GM18870 (cell line): ENCODE measurements around the gene PSMD11.
"Not testable (repeated sequence)": the region's sequence is repeated elsewhere in the genome, so short reads cannot be mapped to it uniquely, and the experiment has no call there.

ENCODE experiments used
- ATAC-seq: cut with Tn5 transposase; IDR thresholded peaks from one replicate; pipeline ENCODE4 v1.9.1; 2021; ENCODE audit warnings: moderate library complexity; ENCODE audit not compliant: unreplicated experiment

The PSMD11 gene

DNA sequence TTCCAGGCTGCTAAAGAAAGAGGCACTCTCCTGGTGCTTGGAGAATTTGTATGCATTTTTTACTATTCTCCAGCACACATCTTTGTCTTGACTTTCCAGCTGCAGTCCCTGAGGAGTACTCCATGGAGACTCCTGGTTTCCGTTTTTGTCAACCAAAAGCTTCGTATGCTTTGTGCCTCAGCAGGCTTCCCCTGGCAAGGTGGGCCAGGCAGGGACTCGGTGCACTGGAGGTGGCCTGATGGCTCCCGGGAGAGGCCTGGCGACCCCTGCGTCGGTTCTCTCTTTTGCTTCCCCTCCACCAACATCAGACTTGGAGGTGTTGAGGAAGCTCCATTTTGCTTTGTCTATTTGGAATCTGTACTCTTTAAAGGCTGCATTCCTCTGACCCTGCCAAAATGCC, 66.2 kb downstream of the PSMD11 start:
- ATAC-seq, result no peak

DNA sequence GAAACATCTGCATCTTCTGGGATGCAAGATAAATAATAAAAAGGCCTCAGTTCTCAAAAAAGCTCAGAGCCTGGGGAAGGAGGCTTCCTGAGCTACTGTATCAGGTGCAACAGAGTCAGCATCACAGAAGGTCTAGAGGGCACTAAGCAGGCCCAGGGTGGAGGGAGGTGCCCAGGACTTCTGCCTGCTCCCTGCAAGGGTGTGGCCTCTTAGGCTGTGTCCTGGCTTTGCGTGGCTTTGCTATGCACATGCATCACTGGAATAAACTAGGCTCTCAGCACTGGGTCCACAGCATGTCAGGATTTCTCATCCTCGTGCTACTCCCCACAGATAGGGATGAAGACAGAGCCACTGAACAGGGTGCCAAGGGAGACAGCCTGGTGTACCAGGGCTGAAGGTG, 68.0 kb downstream of the PSMD11 start:
- no peak for ATAC-seq

DNA sequence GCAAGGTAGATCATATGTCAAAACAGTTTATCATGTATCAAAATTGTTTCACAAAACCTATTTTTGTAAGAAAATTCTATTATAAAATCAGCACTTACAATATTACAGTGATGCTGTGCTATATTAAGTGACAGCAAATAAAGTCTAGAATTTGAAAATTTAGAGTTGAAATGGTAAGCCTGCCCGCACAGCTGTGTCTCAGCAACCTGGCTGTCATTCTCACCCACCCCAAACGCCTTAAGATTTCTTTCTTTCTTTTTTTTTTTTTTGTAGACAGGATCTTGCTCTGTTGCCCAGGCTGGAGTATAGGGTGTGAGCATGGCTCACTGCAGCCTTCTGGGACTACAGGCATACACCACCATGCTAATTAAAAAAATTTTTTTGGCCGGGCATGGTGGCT, 69.3 kb downstream of the PSMD11 start:
- no peak for ATAC-seq

DNA sequence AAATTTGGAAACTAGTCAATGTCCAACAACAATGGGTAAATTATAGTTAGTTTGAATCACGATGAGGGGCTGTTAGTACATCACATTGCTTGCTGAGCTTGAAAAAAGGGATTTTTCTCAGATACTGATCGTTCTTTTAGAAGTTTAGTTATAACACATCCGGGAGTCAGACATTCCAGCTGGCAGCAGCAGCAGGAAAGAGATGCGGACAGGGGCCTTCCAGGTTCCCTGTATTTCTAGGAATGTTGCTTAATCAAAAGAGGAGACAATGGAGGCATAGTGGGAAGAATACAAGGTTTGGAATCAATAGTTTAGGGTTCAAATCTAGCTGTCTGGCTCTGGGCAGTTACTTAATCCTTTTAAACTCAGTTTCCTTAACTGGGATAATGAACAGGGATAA, 70.3 kb downstream of the PSMD11 start:
- ATAC-seq, result no peak

DNA sequence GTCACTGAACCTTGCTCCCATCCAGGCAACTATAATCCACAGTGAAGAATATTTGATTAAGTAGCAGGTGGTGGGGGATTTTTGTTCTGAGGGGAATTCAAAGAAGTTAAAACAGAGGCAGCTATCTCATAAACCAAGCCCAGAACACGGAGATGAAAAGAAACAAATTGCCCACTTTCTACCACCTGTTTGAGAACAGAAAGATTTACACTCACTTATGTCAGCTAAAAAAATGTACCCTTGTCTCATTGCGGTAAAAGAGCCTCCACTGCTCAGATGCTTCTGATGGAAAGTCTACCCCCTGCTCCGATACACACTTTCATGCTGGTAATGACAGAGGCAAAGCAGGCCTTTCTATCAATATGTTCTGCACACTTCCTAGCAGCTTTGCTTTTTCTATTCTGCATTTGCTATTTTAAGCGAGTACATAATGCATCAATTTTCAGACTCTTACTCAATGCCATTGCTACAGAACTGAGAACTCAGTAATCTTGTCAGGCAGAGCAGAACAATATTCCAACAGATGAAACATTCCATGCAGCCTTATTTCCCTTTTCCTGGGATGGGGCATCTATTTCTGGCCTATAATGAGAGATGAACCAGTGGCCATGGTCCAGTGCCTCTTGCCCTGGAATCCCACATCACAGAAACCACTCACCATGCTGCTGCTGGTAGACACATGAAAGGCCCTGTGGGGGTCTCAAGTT, 71.5 kb downstream of the PSMD11 start:
- peak; percentile 47 for ATAC-seq

DNA sequence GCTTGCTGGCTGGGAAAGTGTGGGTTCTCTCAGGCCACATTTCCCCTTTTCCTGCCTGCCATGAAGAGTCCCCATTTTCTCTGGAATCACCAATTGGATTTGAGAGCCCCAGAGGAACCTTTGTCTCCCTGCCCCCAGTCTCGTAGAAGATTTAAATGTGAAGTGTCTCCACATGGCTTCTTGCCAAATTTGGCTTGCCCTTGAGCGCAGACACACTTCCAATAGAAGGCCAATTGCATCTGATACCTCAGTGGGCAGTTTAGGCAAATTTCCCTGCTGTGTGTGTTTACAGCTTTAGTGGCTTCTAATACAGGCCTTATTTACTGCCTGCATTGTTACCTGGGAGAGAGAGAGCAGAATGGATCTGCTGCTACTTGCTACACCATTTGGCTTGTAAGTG, 72.1 kb downstream of the PSMD11 start:
- ATAC-seq, result no peak

DNA sequence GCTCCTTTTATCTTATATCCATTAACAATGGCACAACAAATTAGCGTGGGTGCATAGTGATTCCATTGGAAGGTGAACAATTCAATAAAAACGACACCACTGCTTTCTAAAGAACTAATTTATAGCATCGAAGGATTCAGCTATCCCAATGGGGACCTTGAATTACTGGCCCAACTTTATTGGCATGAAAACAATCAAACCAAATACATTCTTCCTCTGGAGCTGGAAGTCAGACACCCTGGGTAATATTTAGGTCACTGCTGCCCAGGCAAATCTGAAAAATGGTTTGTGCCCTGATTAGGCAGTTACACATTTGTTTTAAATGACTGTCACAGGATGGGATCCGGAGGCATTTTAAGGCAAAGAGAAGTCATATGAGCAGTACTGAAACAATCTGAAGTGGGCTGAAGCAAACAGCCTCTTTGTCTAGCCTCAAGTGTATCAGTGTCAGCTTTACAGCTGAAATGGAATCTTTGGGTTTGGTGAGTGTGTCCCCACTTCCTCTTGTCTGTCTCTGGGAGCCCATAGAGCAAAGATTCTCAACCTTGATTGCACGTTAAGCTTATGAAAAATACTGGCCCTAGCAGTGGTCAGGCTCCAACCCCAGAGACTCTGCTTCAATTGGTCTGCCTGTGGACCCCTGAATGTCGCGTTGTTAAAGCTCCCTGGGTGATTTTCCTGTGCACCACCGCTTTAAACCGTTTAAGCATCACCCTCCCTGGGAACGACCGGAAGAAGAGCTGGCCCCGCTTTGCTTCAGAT, 72.8 kb downstream of the PSMD11 start:
- no peak for ATAC-seq

DNA sequence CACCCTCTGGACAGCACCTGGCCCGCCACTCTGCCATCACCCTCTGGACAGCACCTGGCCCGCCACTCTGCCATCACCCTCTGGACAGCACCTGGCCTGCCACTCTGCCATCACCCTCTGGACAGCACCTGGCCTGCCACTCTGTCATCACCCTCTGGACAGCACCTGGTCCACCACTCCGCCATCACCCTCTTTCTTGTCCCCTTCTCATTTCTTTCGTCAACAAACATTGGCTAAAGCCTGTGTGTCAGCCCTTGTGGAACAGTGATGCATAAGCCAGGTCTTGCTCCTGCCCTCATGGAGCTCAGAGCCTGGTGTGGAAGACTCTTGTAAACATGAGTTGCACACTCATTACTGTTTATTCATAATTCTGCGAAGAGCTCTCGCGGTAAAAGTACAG, 73.7 kb downstream of the PSMD11 start:
- ATAC-seq, result no peak

DNA sequence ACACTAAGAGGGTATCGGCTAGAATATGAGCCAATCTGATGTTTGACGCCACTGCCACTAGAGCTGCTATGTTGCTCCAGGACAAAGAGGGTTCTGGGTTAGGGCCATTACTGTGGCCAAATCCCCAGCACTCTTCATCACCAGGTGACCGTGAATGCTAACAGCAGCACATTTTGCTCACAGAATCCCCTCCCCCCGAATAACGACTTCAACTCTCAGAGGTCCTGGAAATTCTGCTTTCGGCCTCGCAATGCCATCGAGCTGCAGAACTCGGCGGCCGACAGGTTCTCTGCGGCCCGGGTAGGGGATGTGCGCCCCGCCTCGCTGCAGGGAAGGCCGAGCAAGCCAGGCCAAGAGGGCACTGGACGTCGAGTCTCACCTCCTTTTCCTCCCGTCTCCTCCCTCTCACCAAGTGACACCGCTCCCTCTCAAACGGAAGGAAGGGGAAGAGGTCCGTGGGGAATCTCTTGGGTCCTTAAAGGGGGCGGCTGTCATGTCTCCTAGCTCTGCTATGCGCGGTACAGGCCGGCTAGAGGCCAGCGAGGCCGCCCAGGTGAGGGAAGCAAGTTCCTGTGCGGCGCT, 74.4 kb downstream of the PSMD11 start:
- ATAC-seq, result no peak

DNA sequence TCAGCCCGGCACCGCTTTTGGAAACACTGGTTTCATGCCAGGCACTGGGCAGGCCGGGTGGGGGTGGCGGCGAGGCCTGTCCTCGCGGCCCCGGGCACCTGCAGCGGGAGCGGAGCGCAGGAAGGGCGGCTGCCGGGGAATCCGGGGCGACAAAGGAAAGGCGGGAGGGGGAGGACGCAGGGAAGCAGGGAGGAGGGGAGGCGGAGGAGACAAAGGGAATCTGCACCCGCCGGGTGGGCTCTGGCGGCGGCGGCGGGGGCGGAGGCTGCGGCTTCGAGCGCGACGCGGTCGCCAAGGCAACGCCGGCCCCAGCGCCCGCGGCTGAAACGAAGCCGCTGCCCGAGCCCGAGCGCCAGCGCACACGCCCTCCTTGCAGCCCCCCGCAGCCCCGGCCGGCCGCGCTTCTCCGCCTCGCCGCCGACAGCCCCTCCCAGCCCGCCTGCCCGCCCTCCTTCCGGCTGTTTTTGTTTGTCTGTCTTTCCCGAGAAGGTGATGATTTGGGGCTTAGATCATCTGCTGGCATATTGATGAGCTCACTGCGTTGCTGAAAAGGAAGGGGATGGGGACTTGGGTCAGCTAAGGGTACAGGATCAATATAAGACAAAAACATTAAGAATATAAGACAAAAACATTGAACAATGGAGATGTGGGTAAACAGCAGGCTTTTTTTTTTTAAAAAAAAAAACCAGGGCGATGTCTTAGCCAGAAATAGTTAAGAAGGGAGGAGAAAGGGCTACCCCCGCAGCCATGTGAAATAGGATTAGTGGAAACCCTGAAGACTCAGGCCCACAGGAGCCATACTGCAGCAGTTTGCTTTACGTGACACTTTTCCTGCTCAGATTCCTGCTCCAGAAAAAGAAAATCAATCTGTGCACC, 75.2 kb downstream of the PSMD11 start:
- no peak for ATAC-seq

DNA sequence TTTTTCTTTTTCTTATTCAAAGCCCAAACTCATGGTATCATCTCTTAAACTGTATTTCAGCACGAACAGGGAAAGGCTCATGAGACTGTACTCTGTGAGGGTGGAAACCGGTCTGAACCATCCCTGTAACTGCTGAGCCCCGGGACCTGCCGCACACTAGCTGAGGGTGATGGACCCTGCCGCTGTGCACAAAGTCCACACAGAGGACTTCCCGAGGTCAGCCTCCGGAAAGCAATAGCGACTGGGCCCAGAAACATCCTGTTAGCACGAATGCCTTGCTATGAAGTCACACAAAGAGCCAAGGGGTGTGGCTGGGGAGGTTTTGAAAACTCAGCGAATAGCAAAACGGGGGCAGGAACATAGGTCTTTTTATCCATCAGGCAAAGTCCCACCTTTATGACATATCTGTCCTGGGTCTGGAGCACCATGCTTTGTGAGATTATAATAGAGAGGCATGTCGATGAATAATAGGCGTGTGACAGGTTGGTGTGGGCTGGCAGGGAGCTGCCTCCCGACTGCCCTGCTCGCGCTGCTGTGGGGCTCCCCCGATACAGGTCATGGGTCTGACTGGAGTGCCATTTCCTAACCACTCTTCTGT, 75.9 kb downstream of the PSMD11 start:
- no peak for ATAC-seq

DNA sequence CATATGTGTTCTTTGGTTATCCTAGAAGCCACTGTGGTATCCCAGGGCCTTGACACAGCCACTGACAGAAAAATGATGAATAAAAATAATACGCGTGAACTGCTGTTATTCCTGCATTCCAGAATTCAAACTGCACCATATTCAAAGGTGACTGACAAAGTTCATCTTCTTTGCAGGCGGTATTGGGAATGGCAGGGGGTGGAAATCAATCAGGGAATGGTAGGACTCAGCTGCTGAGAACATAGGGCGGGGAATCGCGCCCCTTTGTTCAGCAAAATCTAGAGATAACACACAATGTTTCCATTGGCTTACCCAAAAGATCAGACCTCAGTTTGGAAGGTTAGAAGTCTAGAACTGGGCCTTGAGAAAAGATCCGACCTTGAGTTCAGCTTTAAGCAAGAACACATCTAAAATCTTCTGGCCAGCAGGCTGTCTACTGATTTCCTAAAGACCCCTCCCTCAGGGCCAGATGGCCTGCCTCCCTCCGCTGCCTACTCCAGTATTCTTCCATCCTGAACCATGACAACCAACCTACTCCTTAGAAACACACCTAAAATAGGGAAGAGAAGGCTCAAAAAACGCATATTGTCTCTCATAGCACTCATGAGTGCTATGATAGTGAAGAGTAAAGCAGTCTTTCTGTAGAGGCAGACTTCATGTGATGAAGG, 76.6 kb downstream of the PSMD11 start:
- no peak for ATAC-seq

DNA sequence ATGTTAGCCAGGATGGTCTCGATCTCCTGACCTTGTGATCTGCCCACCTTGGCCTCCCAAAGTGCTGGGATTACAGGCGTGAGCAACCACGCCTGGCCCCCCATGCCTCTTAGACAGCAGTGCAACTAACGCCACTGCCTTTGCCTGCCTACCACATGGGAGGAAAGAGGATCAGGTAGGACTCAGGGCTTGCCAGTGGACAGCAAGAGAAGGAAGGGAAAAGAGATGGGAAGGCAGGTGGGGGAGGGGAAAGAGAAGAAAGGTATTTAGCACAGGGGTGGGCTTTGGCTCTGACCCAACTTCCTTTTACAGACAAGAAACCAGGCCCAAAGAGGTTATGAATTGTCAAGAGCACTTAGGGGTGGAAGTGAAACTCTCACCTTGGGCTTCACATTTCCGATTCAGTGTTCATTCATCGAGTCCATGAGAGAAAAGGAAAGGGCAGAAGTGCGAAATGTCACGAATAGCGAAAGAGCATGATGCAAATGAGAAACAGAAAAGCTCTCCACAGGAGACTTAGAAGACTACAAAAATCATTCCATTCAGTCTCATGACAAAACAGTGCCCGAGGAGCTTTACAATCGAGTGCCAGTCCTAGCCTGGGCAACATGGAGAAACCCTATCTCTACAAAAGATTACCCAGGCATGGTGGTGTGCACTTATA, 78.8 kb downstream of the PSMD11 start:
- no peak for ATAC-seq

DNA sequence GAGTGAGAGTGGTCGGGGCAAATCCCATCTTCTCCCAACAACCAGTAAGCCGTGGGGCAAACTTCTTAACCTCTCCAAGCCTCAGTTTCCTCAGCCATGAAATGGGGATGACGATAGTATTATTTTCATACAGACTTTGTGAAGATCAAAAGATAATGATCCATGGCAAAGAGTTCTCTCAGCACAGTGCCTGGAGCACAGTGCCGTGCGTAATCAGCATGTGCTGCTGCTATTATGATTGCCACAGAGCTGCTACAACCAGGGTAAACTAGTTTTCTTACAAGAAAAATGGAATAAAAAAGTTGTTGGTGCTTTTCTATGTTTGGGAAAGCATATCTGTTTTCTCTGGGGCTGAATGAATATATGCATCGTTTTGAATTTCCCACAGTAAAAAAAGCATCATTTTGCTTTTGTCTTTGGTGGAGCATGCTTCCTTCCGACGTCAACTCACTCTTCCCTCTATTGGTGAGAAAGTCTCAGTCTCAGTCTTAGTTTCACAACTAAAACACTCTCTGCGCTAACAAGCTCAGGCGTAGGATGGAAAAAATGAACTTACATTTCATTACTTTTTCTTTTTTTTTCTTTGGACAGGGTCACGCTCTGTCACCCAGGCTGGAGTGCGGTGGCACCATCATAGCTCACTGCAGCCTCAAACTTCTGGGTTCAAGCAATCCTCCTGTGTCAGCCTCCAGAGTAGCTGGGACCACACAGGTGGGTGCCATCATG, 79.7 kb downstream of the PSMD11 start:
- ATAC-seq, result peak; percentile 46

DNA sequence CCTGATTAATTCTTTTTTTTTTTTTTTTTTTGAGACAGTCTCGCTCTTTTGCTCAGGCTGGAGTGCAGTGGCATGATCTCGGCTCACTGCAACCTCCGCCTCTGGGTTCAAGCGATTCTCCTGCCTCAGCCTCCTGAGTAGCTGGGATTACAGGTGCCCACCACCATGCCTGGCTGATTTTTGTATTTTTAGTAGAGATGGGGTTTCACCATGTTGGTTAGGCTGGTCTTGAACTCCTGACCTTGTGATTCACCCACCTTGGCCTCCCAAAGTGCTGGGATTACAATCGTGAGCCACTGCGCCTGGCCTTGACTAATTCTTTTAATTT, 80.2 kb downstream of the PSMD11 start:
- not testable (repeated sequence) for ATAC-seq

DNA sequence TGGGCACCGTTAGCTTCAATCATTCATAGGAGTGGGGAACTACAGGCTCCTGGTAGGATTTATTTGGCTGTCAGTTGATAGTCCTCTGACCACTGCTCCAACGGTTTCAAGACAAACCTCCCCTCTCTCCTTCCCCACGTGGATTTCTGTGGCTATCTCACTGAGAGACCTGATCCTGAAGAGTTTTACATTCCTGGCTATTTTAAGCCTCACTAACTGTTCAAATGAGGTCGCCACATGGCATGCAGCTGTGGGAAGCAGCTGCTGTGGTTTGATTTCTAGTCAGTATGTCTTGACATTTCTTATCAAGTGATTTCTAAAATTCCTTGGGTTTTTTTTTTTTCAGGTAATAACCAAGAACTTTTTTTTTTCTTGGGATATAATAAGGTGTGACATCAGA, 80.8 kb downstream of the PSMD11 start:
- ATAC-seq, result no peak

DNA sequence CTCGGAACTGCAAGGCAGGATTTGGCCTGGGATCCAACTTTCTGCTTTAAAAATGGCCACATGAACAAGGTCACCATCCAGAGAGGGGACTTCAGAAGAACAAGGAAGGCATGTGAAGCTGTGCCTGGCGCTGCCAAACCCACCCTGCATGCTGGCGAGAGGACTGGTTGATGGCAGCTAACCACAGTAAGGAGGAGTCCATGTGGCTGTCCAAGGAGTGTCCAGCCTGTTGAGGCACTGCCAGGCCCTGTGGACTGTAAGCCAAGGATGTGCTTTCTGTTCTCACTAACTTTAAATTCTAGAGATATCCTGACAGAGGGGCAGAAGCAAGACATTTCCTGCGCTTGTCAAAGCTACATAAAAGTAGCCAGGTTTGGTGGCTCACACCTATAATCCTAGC, 82.8 kb downstream of the PSMD11 start:
- no peak for ATAC-seq

DNA sequence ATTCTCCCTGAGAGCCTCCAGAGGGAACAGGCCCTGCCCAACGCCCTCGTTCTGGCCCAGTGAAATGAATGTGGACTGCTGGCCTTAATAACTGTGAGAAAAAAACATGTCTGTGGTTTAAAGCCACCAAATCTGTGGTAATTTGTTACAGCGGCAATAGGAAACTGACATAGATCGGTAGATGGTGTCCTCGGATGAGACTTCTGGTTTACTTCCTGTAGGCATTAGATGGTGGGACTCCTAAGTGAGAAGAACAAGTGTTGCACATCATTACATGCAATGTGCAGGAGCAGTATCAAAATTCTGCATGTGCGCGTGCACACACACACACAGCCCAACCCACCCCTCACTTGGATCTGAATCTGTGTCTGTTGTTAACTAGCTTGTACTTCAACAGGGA, 84.5 kb downstream of the PSMD11 start:
- no peak for ATAC-seq

DNA sequence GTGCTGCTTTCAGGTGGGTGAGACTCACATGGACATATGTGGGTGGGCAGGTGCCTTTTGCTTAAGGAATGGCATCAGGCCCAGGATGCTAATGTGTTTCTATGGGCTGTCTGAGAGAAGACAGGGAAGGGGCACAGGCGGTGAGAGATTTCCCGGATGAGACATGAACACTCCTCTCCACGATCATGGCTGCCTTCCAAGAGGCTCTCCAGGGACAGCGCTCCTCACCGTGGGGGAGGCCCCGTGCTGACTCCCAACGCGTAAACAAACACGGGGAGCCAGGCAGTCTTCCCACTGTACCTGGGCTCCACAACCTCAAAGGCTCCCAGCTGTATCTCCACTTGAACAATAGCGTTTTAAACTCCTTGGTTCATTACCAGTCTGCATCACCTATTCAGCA, 85.3 kb downstream of the PSMD11 start:
- no peak for ATAC-seq
